ENCODE results near the gene BAD.
A peak's percentile ranks its signal among the peaks of the same experiment; 100 is the strongest.

The BAD gene

GRCh38 chr11:64315667-64316526 lies 31.4 kb upstream of the BAD start:
- peak; percentile 13; the same call in 1 of the 2 replicates for TF ChIP-seq POLR2AphosphoS5 (IDR thresholded peaks at IDR 0.05; ENCODE audit: low read depth, low read length)

GRCh38 chr11:64314805-64315561 lies 30.5 kb upstream of the BAD start:
- TF ChIP-seq TAF1 (IDR thresholded peaks at IDR 0.05; ENCODE audit: borderline replicate concordance, insufficient read depth, low read length) (no peak), REST (IDR thresholded peaks at IDR 0.05; ENCODE audit: insufficient read depth in 1 of 2, low read depth in 2 of 2, low read length in 2 of 2) (no peak), SIN3A (IDR thresholded peaks at IDR 0.05; ENCODE audit: borderline replicate concordance, insufficient read depth, low read length) (no peak), FOXP2 (optimal IDR thresholded peaks at IDR 0.05; ENCODE audit: borderline replicate concordance, extremely low read depth, extremely low read length, insufficient read depth) (no peak), POLR2AphosphoS5 (IDR thresholded peaks at IDR 0.05; ENCODE audit: low read depth, low read length) (no peak)

- TF ChIP-seq FOXP2 (optimal IDR thresholded peaks at IDR 0.05; ENCODE audit: borderline replicate concordance, extremely low read depth, extremely low read length, insufficient read depth): no peak
- TF ChIP-seq POLR2AphosphoS5 (IDR thresholded peaks at IDR 0.05; ENCODE audit: low read depth, low read length): no peak
- TF ChIP-seq TAF1 (IDR thresholded peaks at IDR 0.05; ENCODE audit: borderline replicate concordance, insufficient read depth, low read length): no peak
- TF ChIP-seq REST (IDR thresholded peaks at IDR 0.05; ENCODE audit: insufficient read depth in 1 of 2, low read depth in 2 of 2, low read length in 2 of 2): no peak
- TF ChIP-seq SIN3A (IDR thresholded peaks at IDR 0.05; ENCODE audit: borderline replicate concordance, insufficient read depth, low read length): no peak
Observed at GRCh38 chr11:64314146-64314804, 29.8 kb upstream of the BAD start.

GRCh38 chr11:64313491-64314145 lies 29.2 kb upstream of the BAD start:
- TF ChIP-seq SIN3A (IDR thresholded peaks at IDR 0.05; ENCODE audit: borderline replicate concordance, insufficient read depth, low read length) (no peak), FOXP2 (optimal IDR thresholded peaks at IDR 0.05; ENCODE audit: borderline replicate concordance, extremely low read depth, extremely low read length, insufficient read depth) (no peak), POLR2AphosphoS5 (IDR thresholded peaks at IDR 0.05; ENCODE audit: low read depth, low read length) (no peak)

GRCh38 chr11:64312947-64313346 lies 28.5 kb upstream of the BAD start:
- TF ChIP-seq SIN3A (IDR thresholded peaks at IDR 0.05; ENCODE audit: borderline replicate concordance, insufficient read depth, low read length): no peak
- TF ChIP-seq FOXP2 (optimal IDR thresholded peaks at IDR 0.05; ENCODE audit: borderline replicate concordance, extremely low read depth, extremely low read length, insufficient read depth): no peak
- TF ChIP-seq REST (IDR thresholded peaks at IDR 0.05; ENCODE audit: insufficient read depth in 1 of 2, low read depth in 2 of 2, low read length in 2 of 2): no peak
- TF ChIP-seq TAF1 (IDR thresholded peaks at IDR 0.05; ENCODE audit: borderline replicate concordance, insufficient read depth, low read length): no peak
- no peak for TF ChIP-seq POLR2AphosphoS5 (IDR thresholded peaks at IDR 0.05; ENCODE audit: low read depth, low read length)

Data from PFSK-1 (cell line).